ENCODE measurements around the gene COPRS.
"Not testable (repeated sequence)": the region's sequence is repeated elsewhere in the genome, so short reads cannot be mapped to it uniquely, and the experiment has no call there.

Gene COPRS

DNA sequence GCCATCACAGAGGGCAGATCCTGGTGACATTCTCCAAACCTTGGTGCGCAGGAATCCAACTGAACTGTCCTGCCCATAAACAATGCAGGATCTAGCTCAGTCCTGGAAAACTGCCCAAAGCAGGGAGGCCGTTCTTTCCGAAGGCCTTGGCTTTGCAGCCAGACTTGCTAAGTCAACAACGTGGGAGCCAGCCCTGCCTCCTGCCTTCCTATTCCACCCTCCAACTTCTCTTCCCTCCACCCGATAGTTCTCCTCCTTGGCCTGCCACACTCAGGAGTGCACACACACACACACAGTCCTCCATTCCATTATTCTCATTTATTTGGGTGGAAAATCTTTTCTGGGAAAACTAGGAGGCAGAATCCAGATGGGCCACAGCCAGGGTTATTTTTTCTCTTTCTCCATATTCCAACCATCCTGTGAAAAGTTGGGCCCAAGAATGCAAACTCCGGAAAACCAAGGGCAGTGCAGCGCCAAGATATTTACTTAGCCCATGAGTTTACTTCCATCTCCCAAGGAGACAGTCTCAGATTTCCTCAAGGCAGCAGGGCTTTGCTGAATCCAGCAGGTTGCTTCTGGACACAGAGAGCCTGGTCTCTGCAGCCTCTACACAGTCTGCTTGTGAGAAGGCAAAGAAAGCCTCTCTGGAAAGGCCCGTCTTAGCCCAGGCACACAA is 15.8 kb downstream of the COPRS start:
- DNase-seq (ENCODE audit: low read depth): no peak

DNA sequence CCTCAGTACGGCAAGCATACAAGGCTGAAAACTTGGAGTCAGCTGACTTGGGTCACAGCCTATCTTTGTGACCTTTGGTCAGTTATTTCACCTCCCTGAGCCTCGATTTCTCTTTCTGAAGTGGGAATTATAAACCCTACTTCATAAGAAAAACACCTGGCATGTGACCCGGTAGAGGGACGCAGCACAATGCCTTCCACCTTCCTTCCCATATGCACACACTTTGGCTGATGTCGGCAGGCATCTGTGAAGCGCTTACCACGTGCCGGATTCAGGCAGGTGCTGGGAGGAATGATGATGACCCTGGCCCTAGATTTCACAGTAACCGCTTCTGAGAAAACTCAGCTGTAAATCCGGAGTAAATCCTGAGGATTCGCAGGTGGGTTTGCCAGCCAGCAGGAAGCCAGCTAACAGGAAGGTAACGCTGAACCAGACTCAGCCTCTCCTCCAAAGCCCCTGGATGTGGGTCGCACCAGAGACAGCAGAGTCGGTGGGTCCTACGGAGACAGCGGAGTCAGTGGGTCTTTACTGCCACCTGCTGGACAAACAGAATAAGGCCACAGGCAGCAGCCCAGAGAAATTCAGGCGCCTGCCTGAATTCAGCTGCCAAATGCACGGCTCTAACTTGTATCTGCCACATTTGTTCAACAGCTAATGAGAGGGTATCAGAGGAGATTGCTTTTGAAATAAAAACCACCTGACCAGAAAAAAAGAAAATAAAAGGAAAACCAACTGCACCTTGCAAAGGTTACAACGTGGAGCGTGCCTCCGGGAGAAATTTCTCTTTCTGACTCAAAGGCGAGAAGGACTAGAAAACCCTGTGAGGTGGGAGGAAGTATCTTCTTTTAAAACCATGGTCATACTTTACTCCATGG is 16.6 kb downstream of the COPRS start:
- DNase-seq (ENCODE audit: low read depth): no peak

DNA sequence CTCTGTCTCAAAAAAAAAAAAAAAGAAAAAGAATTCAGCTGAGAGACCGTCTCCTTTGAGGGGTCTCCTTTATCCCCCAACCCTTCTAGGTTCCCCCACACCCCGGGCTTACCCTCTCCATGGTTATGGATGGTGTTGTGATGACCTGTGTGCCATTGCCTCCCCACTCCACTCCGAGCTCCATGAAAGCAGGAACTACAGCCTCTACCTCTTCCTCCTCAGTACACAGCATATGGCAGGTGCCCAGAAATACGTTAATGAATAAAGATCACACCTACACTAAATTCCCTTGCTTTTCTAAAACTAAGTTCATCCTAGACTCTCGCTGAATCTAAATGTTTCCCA is 17.2 kb downstream of the COPRS start:
- DNase-seq (ENCODE audit: low read depth): no peak

DNA sequence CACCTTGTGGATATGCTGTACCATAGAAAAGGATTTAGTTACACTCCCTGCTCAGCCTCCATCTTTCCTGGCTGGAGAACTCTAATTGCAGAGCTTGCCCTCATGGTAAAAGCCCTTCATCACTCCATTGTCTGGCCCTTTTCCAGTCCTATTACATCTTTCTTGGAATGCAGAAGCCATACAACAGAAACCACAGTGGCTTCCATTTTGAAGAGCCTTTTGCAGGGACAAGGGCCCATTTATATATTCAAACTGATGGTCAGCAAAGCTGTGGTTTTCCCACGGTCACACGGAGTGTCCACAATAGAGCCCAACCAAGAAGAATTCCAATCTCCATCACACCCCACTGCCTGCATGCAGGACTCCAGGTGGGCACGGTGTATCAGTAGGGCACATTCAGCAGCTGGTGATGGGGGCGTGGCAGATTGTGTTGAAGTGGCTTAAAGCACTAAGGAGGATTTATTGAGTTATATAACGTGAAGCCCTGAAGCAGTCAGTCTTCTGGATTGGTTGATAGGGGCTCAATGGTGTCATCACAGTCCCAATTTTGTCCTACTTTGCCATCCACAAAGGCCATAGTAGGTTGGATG is 20.3 kb downstream of the COPRS start:
- no peak for DNase-seq (ENCODE audit: low read depth)

DNA sequence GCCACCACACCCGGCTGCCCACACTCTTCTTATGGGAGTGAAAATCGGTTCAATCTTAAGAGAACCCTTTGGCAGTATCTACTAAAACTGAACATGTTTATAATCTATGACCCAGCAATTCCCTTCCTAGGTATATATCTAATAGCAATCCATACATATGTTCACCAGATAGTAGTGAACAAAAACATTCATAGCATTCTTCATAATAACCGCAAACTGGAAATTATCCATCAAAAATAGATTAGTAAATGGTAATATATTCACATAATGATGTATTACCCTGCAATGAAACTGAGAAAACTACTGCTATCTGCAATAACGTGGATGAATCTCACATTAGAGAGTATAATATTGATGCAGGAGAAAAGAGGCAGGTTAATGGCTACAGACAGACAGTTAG is 23.1 kb downstream of the COPRS start:
- no peak for DNase-seq (ENCODE audit: low read depth)

DNA sequence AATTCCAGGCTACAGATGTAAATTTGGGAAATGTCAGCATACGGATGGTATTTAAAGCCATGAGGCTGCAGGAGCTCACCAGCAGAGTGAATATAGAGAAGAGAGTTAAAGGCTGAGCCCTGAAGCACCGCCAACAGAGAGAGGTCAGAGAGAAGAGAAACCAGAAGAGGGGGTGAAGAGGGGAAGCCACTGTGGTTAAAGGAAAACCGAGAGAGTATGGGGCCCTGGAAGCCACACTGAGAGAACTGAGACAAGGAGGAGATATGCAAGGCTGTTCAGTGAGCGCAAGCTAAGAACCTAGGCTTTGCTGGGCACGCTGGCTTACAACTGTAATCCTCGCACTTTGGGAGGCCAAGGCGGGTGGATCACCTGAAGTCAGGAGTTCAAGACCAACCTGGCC is 24.6 kb downstream of the COPRS start:
- no peak for DNase-seq (ENCODE audit: low read depth)

DNA sequence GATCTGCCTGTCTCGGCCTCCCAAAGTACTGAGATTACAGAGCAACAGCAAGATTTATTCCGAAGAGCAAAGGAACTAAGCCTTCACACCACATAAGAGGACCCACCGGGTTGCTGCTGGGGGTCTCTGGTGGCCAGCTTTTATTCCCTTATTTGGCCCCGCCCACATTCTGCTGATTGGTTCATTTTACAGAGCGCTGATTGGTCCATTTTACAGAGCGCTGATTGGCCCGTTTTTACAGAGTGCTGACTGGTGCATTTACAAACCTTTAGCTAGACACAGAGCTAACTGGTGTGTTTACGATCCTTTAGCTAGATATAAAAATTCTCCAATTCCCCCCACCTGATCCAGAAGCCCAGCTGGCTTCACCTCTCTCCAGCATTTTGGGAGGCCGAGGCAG is 26.3 kb downstream of the COPRS start:
- DNase-seq (ENCODE audit: low read depth): no peak

DNA sequence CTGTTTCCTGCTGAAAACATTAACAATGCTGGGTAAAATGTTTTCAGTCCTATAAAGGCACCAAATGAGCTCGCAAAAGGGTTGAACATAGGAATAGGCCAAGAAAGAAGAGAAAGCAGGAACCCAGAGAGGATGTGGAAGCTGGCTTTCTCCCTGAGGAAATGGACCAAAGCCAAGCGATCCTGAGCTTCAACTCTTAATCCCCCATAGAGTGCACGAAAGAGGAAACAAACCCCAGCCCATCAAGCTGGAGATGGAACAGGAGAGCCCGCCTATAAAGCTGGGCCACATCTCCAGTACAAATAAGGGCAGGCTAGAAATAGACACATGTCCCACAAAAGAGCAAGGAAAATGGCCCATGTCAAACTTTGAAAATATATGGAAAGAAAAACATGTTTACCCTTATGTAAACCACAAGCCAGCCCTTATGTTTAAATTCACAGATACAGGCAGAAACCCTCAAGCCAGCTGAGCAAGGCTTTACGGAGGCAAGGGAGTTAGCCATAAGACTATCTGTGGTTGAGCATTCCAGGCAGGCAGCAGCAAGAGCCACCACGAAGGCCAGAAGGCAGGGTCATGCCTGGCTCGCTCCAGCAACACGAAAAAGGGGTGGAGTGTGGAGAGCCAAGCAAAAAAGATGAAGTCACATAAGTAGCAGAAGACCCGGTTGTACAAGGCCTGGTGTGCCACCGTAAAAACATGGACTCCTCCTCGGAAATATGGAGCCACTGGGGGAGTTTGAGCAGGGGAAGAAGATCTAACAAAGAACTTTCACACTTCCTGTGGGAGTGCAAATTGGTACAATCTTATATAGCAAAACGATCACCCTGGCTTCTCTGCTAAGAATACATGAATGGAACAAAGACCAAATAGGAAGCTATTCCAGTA is 27.8 kb downstream of the COPRS start:
- no peak for DNase-seq (ENCODE audit: low read depth)

DNA sequence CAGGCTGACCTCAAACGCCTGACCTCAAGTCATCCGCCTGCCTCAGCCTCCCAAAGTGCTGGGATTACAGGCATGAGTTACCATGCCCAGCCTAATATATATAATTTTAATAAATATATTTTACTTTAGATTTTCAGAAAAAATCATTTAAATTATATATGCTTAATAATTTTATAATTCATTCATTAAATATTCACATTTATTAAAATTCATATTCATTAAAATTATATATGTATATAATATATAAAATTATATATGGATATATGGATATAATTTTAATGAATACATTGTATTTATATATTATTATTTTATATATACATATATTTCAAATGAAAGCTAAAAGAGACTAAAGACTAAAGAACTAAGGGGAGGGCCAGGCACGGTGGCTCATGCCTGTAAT is 29.4 kb downstream of the COPRS start:
- no peak for DNase-seq (ENCODE audit: low read depth)

DNA sequence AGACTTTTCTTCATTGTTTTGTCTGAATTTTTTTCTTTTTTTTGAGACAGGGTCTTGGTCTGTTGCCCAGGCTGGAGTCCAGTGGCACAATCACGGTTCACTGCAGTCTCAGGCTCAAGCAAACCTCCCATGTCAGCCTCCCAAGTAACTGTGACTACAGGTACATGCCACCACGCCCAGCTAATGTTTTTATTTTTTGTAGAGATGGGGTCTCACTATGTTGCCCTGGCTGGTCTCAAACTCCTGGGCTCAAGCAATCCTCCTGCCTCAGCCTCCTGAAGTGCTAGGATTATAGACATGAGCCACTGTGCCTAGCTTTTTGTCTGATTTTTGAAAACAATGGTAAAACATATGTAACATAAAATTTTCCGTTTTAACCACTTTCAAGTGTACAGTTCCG is 30.1 kb downstream of the COPRS start:
- DNase-seq (ENCODE audit: low read depth): not testable (repeated sequence)

DNA sequence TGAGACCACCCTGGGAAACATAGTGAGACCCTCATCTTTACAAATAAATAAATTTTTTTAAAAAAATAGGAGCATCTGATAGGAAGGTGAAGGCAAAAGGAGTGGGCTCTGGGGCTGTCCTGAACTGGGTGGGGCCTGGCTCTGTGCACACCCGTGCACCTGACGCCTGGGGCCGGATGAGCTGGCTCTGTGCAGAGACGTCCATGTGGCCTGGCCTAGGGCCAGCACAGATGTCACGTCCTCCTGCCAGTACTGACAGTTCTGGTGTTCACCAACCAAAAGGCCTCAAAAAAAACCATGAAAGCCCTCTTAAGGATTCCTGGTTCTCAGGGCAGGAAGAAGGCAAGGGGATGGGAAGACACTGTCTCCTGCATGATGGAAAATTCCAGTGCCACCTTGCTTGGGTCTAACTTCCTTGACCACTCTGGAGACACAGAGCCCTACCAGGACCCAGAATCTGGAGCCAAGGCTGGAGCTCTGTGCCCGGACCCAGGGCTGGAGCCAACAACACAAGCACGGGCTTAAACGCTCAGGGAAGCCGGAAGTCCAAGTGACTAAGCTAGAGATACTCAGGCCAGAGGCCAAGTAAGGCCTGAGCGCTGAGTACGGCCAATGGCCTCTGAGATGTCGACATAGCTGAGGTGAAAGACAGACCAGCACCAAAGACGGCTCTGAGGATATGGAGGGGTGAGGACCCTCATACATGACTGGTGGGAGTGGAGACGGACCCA is 32.9 kb downstream of the COPRS start:
- no peak for DNase-seq (ENCODE audit: low read depth)

DNA sequence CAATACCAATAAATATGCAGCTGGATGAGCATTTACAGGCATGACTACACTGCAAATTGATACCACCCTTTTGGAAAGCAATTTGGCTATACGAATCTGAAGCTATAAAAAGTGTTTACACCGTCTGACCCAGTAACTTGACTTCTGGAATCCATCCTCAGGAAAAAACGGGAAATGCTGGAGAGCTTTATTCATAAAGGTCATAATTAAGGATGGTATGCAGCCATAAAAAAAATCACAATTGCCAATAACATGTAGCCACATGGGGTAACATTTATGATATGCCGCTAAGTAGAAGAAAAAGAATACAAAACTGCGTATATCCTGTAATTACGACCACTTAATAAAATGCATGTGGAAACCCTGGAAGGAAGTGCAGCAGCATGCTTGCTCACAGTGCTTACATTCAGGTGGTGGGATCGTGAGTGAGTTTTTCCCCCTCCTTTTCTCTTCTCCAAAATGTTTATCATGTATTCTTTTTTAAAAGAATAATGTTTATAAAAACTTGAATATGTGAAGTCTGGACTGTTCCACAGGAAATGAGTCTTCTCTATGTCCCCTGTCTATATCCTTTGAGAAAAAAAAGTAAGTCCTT is 34.2 kb downstream of the COPRS start:
- no peak for DNase-seq (ENCODE audit: low read depth)

DNA sequence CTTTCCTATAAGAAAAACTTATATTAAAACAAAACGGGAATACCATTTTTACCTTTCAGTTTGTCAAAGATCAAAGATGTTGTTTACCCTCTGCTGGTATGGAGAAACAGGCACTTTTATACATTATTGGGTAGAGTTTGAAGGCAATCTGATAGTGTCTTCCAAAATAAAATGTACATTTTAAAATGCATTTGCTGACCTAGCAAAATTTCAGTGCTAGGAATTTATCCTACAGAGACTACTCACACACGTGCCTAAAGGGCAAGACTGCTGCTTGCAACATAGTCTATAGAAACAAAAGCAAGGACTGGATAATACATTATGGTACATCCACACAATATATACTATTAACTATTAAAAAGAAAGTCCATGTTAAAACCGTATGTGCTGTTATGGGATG is 36.0 kb downstream of the COPRS start:
- DNase-seq (ENCODE audit: low read depth): no peak

DNA sequence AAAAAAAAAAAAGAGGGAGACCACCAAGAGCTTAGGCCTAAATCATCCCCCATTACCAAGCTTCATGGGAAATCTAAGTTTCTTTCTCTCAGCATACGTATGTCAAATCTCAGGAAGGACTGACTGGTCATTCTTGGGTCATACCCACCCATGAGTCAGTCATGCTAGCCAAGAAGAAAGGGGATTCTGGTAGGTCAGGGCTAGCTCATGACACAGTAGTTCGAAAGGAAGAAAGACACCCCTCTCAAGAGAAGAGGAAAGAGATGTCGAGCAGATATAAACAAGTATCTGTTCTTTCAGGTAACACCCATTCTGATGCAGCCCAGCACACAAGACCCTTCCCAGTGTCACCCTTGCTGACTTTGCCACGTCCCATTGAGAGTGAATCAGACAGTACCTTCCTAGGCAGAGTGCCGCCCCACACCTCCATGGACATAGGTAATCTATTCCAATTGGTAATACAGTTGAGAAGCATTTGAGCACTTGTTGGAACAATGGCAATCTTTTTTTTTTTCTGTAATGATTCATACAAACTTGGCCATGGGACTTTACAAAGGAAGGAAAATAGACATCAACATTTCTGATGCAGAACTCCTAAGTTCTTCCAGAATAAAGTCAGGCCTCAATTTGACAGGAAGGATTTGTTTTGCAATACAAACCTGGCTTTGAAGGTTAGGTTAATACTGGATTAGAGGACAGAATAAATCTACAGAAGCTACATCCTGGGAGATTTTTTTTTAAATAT is 38.2 kb downstream of the COPRS start:
- DNase-seq (ENCODE audit: low read depth): no peak

DNA sequence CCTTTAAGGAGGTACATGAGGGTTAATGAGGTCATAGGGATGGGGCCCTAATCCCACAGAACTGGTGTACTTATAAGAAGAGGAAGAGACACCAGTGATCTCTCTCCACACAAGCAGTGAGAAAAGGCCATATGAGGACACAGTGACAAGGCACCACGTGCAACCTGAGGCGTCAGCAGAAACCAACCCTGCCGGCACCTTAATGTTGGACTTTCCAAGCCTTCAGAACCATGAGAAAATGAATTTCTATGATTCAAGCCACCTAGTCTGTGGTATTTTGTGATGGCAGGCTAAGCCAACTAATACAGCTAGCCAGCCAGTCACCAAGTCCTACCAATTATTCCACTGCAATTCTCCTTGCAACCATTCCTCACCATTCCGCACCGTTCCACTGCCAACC is 39.5 kb downstream of the COPRS start:
- DNase-seq (ENCODE audit: low read depth): no peak

DNA sequence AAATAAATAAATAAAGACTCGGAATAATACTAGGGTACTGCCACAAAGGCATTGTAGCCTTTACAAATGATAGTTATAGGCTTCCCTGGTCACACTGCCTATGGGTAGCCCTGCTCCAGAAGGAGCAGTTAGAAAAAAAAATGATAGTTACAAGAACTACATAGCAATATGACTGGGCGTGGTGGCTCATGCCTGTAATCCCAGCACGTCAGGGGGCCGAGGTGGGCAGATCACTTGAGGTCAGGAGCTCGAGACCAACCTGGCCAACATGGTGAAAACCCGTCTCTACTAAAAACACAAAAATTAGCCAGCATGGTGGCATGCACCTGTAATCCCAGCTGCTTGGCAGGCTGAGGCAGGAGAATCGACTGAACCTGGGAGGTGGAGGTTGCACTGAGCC is 40.2 kb downstream of the COPRS start:
- DNase-seq (ENCODE audit: low read depth): not testable (repeated sequence)

DNA sequence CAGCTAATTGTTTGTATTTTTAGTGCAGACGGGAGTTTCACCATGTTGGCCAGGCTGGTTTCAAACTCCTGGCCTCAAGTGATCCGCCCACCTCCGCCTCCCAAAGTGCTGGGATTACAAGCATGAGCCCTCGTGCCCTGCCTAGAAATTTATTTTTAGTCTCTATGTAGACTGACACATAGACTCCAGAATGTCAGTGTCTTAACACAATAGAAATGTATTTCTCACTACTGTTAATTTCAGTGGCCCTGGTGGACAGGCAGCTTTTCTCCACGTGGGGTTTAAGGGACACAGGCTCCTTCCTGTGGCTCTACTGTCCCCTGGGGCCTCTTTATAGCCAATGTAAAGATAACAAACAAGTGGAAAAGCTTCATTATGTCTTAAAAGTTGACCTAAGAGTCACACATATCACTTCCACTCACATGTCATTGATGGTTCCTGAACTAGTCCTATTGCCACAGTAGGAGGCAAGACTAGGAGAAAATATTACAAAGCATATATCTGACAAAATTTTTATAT is 43.8 kb downstream of the COPRS start:
- DNase-seq (ENCODE audit: low read depth): no peak

DNA sequence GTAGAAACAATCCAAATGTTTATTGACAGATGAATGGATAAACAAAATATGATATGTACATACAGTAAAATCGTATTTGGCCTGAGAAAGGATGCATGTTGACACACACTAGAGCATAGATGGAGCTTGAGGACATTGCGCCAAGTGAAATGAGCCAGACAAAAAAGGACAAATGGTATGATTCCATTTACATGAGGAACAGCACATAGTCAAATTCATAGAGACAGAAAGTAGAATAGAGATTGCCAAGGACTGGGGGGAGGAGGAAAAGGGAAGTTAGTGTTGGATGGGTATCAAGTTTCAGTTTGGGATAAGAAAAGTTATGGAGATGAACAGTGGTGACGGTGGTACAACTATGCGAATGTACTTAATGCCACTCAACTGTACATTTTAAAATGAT is 47.9 kb downstream of the COPRS start:
- DNase-seq (ENCODE audit: low read depth): no peak

DNA sequence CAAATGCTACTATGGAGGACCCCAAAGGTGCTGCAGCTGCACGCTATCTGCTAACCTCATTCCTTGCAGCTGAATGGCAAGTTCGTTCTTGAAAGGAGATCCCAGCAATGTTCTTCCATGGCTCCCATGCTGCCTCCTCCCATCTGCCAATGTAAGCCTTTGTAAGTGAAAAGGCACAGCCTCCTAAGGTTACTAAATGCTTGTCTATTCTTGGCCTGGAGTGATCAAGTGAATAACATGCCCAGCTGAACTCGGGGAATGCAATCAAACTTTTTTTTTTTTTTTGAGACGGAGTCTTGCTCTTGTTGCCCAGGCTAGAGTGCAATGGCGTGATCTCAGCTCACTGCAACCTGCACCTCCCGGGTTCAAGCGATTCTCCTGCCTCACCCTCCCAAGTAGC is 49.2 kb downstream of the COPRS start:
- DNase-seq (ENCODE audit: low read depth): not testable (repeated sequence)

DNA sequence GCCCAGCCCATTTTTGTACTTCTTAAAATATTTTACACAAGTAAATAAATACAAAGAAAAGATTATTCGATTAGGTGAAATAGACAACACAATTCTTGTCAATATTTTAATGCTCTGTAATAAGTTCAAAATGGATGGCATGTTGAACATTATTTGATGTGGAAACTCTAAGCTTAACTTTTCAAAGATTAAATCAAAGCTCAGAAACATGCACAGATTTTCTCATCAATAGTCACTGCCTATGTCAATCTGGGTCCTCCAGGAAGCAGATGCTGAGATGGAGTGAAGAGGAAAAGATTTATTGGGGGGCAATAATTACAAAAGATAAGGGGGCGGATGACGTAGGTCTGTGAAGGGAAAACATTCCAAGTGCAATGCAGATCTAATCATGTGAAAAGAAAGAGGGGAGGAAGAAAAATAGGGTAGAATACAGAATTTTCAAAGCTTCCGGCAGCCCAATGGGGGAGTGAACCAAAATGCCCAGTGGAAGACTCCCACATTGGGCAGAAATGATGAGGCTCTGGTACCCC is 50.5 kb downstream of the COPRS start:
- no peak for DNase-seq (ENCODE audit: low read depth)
